Epithelial cell of esophagus (primary cell): ENCODE results near the gene WFDC2.

Experiments
- DNase-seq: peaks from one replicate; pipeline ENCODE4 v3.0.0; 2010; ENCODE audit warnings: low read depth
- H3K4me3 ChIP-seq: 2 replicates; pipeline ENCODE4 v1.5.1; 2011; ENCODE audit warnings: mild to moderate bottlenecking, low read length, control low read depth
- CTCF ChIP-seq: IDR thresholded peaks from 2 replicates; pipeline ENCODE4 v1.5.1; 2011; ENCODE audit warnings: low read depth, mild to moderate bottlenecking, low read length, control low read depth, inconsistent platforms; ENCODE audit not compliant: insufficient read depth; ENCODE audit errors: missing control alignments

WFDC2 gene, protein sequence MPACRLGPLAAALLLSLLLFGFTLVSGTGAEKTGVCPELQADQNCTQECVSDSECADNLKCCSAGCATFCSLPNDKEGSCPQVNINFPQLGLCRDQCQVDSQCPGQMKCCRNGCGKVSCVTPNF

GRCh38 chr20:45469336-45470261 lies at the start of gene WFDC2:
Gene WFDC2, plus strand, starts transcription at chr20:45469753. Its CDS starts 29 bp downstream, at chr20:45469782.
- DNase-seq, result no peak
- H3K4me3 ChIP-seq, result peak within 1 kb of the TSS; percentile 11
- TF ChIP-seq CTCF, result no peak

- H3K4me3 ChIP-seq, result no peak overlapping the region
- DNase-seq, result no peak
- no peak for TF ChIP-seq CTCF
Observed at GRCh38 chr20:45420125-45420524, 49.4 kb upstream of the WFDC2 start.

DNA sequence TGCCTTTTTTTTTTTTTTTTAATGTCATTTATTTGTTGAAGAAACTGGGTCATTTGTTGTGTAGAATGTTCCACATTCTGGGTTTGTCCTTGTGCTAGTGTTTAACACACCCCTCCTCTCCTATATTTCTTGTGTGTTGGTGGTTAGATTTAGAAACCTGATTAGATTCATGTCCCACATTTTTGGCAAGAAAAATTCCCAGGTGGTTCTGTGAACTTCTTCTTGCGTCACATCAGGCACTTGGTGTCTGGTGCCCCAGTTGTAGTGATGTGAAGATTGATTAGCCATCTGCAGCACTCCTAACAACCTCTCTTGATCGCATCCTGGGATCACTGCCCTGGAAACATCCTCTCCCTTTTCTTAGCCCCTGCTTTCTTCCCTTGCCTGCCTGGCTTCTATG lies 45.9 kb upstream of the WFDC2 start:
- TF ChIP-seq CTCF, result no peak
- no peak overlapping the region for H3K4me3 ChIP-seq
- DNase-seq, result no peak

- H3K4me3 ChIP-seq, result no peak overlapping the region
- TF ChIP-seq CTCF, result no peak
- no peak for DNase-seq
Observed at GRCh38 chr20:45425561-45425960, 44.0 kb upstream of the WFDC2 start.

DNA sequence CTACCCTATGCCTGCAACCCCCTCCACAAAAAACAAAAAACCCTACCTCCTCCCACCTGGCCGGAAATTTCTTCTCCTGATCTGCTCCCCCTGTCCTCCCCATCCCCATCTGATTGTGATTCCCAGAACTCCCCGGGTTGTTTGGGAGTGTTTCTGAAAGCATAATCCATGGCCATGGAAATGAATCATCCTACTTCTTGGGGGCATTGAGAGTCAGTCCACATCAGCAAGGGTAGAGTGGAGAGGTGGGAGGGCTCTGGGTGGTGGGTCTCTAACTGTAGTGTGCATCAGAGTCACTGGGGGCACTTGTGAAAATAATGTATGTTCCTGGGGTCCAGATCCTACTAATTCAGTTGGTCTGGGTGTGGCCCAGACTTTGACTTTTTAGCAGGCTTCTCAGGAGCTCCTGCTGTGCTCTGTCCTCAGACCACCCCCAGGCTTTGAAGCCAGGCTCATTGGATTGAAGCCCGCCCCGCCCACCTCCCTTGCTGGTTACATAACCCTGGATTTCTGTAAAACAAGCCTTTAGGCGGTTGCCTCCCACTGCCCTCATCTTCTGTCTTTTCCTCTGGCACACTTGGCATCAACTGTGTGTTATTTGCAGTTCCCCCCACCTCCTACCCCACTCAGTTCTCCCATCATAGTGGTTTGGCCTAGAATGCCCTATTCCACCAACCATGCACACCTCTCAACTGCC lies 43.1 kb upstream of the WFDC2 start:
- TF ChIP-seq CTCF, result no peak
- DNase-seq, result no peak
- H3K4me3 ChIP-seq, result no peak overlapping the region

DNA sequence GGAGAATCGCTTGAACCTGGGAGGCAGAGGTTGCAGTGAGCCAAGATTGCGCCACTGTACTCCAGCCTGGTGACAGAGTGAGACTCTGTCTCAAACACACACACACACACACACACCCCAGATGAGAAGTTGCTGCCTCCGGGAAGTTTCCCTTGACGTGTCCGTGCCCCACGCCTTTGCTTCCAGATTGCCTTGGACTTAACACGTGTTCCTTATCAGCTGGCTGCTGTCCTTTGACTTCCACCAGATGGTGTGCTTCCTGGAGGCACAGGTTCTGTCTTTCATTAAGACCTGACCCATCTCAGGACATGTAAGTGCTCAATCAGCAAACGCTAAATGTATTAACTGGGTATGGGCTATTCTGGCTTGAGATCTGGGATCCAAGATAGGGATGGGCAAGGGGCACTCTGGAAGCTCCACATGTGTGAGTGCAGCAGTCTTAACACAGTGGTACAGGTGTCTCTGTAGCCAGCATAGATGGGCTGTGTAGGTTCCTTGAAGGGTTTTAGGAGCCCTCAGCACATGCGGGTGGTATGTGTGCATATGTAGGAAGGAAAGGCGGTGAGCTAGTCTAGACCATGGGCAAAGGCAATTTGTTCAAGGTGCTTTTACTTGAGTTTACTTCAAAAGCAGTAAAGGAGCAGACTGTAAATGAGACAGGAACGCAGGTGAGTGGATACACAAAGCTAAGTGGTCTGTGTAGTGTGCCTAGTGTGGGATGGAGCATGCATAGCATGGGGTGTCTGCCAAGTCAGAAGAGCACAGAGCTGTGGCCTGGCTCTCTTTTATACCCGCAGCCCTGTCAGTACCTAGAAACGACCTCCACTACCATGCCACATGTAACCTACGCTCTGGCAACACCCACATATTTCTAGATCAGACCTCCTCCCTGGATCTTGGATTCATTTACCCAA lies 42.1 kb upstream of the WFDC2 start:
- no peak for TF ChIP-seq CTCF
- no peak overlapping the region for H3K4me3 ChIP-seq
- DNase-seq, result no peak
